Hippocampal formation (tissue), 2 donors: ENCODE data around the gene HNRNPUL1.
A peak's percentile ranks its signal among the peaks of the same experiment; 100 is the strongest.

Experiments used
- DNase-seq, 2 donors: peaks; one replicate each; lab custom pipeline; 2025; lab: John Stamatoyannopoulos, UW

The HNRNPUL1 gene

DNA sequence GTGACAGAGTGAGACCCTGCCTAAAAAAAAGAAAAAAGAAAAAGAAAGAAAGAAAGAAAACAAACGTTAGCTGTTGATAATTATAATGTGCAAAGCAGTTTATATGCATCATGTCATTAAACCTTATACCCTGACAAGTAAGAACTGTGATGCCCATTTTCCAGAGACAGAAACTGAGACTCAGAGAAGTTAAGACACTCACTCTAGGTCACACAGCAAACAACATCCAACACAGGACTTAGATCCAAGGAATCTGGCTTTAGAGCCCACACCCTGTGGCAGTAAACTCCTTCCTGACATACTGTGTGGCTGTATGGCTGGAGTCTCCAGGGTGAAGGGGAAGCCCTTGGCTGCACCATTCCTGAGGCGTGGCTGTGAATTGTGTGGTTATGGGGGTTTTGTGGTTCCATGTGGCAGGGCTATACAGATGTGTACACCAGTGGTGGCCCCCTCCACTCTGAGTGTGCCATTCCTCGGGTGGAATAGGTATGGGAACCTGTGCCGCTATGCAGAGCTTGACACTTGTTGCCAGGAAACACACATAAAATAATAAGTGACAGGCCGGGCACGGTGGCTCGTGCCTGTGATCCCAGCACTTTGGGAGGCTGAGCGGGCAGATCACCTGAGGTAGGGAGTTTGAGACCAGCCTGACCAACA, 29.5 kb upstream of the HNRNPUL1 start:
- DNase-seq, result no peak

DNA sequence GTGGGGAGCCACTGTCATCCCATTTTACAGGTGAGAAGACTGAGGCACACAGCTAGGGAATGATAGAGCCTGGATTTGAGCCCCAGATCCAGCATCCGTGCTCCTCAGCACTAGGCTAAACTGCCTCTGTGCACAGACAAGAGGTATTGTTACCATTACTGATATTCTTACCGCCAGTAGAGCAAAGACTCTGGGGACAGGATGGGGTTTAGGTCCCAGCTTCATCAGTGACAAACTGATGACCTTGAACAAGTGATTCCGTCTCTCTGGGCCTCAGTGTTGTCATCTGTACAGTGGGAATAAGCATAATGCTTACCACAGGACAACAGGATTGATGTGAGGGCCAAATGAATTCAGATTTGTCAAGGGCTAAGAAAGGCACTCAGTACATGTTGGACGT, 28.7 kb upstream of the HNRNPUL1 start:
- no peak for DNase-seq

DNA sequence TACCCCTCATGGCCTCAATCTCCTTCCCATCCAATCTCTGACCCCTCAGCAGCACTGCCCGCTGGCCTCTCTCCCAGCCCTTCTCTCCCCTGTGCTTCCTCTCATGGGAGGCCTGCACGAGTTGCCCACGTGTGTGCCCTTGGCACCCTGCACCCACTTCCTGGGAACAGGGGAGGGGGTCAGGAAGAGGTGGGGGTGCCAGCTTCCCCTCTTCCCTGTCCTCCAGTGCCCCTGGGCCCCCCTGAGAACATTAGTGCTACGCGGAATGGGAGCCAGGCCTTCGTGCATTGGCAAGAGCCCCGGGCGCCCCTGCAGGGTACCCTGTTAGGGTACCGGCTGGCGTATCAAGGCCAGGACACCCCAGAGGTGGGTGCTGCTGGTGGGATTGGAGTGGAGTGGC, 25.9 kb upstream of the HNRNPUL1 start:
- DNase-seq, result peak in 1 of 2 donors; percentile 12

DNA sequence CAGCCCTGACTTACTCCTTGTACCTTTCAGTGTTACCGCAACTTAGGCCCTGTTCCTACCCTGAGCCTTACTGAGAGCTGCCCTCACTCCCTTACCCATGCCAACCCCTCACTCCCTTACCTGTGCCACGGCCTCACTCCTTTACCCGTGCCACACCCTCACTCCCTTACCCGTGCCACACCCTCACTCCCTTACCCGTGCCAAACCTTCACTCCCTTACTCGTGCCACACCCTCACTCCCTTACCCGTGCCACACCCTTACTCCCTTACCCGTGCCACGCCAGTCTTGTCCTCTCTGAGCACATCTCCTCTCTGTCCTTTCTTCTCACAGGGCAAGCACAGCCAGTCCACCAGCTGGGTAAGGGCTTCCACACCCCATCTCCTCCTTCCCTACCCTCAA, 24.8 kb upstream of the HNRNPUL1 start:
- no peak for DNase-seq

DNA sequence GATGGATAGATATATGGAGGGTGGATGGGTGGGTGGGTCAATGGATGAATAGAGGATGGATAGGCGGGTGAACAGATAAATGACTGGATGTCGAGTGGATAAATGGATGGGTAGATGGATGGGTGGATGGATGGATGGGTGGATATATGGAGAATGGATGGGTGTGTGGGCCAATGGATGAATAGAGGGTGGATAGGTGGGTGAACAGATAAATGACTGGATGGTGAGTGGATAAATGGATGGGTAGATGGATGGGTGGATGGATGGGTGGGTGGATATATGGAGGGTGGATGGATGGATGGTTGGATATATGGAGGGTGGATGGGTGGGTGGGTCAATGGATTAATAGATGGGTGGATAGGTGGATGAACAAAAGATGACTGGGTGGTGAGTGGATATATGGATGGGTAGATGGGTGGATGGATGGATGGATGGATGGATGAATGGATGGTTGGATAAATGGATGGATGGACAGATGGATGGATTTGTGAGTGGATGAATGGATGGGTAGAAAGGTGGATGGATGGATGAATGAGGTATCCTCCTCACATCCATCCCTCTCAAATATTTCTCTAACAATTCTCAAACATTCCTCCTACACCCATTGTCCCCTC, 24.1 kb upstream of the HNRNPUL1 start:
- no peak for DNase-seq

DNA sequence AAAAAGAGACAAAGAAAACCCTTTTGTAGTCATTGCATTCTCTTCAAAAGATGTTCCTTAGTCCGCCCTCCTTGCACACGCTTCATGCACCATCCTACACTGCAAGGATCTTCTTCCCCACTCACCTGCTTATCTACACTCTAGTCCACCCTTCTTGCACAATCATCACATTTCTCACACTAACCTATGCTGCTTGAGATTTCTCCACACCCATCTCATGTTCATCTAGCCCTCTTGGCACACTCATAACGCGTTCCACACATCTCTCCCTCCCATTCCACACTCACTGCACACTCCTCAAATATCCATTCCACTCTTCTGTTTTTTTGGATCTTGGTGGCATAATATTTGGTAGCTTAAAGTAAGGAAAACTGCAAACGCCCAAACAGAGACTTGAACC, 22.3 kb upstream of the HNRNPUL1 start:
- DNase-seq, result no peak

DNA sequence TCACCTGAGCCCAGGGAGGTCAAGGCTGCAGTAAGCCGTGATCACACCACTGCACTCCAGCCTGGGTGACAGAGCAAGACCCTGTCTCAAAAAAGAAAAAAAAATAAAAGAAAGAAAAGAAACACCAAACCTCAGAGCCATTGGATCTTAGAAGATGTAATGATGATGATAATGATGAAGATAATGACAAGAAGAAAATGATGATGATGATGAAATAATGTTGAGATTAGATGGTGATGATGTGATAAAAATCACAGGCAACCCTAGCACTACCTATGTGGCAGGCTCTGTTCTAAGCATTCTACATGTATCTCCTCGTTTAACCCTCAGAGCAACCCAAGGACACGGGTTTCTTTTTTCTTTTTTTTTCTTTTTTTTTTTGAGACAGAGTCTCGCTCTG, 20.1 kb upstream of the HNRNPUL1 start:
- no peak for DNase-seq

DNA sequence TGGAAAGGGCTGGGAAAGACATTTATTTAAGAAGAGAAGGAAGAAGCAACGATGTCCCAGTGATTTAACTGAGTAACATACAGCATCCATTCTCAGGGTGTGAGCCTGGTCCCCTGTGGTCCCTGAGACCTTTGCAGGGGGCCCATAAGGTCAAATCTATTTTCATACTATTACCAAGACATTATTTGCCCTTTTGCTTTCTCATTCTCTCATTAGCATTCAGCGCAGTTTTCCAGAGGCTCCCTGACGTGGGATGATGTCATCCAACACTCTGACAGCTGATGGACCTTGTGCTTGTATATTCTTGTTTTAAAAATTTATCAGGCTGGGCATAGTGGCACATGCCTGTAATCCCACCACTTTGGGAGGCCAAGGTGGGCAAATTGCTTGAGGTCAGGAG, 18.3 kb upstream of the HNRNPUL1 start:
- no peak for DNase-seq

DNA sequence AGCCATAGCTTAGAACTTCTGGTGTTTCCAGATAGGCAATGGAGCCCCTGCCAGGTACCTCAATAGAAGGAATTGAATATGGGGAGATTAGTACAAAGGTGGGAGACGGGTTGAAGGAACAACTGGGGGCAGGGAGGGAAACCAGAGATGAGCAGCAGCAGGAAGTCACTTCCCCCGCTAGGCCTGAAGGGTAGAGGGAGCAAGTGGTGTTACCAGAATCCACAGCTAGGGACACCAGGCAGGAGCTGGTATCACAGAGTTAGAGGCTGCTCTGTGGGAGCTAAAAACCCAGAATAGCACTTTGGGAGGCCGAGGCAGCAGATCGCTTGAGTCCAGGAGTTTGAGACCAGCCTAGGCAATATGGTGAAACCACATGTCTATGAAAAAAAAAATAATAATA, 15.3 kb upstream of the HNRNPUL1 start:
- no peak for DNase-seq

DNA sequence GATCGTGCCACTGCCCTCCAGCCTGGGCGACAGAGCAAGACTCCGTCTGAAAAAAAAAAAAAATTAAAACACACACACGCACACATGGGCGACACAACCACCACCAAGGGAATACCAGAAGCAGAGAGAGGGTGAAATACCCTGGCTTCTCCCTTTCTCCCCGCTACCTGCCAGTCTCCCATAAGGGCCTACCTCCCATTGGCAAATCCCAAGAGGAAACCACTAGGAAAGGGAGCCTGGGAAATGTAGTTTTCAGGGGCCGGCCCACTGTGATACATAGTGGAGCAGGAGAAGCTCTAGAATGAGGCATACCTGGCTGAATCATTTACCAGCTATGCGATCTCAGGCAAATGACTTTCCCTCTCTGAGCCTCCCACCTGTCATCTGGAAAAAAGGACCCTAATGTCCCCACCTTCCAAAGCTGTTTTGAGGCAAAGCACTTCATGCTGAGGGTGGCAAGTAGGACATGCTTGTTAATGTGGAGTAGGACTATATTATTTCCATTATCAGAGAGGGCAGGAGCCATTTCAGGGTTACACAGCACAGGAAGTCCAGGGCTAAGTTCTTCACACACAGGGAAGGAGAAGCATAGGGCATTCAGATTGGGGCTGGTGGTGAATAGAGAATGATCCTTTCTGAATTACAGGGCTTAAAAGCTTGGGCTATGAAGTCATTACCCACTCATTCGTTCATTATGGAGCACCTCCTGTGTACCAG, 14.3 kb upstream of the HNRNPUL1 start:
- DNase-seq, result no peak

DNA sequence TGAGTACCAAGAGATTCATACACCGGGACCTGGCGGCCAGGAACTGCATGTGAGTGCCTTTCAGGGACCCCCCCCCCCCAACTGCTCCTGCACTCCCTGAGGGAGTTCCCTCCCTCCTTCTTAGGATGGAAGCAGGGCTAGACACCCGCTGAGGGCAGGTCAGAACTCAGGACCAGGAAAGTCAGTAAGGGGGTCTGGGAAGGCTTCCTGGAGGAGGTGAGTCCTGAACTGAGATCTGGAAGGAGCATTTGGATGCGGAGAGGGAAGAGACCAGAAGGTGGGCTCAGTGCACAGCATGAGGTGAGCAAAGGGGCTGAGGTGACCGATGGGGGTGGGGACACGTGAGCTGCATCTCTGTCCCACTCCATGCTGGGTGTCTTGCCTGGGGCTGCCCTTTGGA, 10.5 kb upstream of the HNRNPUL1 start:
- DNase-seq, result no peak

DNA sequence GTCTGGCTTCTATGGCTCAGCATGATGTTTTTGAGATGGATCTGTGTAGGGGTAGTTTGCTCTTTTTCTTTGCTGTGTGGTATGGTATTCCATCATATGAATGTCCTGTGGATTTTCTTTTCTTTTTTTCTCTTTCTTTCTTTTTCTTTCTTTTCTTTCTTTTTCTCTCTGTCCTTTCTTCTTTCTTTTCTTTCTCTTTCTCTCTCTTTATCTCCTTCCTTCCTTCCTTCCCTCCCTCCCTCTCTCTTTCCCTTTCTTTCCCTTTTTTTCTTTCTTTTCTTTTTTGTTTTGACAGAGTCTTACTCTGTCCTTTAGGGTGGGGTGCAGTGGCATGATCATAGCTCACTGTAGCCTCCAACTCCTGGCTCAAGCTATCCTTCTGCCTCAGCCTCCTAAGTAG, 9.0 kb upstream of the HNRNPUL1 start:
- no peak for DNase-seq

DNA sequence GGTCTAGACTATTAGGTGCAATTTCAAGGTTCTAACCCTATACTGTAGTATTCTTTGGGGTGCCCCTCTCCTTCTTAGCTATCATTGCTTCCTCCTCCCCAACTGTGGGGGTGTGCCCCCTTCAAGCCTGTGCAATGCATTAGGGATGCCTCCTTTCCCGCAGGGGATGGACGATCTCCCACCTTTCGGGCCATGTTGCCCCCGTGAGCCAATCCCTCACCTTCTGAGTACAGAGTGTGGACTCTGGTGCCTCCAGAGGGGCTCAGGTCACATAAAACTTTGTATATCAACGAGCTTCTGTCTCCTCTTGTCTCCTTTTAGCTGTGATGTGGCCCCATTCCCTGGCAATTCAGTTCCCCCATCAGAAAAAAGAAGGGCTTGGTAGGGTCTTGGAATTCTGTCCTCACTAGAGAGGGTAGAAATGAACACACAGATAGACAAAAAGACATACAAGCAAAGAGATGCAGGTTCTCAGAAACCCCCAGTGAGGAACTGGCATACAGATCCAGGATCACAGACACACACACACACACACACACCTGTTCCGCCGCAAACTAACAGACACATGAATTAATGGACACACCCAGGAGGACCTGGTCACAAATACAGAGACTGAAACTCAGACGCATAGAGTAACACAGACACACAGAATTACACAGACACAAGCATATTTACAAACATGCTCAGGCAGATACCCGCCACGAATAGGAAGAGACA, 2.5 kb upstream of the HNRNPUL1 start:
- DNase-seq, result no peak

DNA sequence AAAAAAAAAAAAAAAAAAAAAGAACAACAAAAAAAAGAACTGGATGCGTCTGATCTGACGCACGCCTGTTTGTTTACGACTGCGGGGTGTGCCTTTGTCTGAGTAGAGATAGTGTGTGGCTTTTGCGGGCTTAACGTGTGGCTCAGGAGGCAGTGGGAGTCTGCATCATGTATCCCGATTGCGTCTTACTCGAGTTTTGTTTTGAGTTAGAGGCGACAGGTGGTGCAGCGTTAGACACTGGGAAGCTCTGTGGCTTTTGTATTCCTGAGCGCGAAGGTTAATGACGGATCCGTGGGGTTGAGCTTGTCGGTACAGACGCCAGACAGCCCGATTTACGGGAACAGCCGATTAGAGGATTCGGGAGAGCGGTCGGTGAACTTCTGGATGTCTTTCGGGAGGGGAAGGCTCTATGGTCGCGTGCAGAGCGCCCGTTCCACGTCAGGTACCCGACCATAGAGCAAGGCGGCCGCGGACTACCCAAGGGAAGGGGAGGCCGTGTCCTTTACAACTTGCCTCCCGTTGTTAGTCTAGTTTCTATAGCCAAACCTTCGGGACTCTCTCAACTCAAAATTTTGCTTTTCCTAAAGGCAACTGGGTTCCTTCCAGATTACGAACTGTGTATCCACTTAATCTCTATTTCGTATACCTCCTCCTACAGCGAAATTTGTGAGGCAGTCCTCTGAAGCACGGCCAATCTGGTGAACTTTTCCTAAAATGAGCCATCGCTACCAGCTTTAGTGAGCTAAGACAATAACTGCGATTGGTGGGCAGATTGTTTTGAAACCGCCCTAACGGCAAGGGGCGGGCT, 926 bp upstream of the HNRNPUL1 start:
- peak; percentile 67 to 85 for DNase-seq

DNA sequence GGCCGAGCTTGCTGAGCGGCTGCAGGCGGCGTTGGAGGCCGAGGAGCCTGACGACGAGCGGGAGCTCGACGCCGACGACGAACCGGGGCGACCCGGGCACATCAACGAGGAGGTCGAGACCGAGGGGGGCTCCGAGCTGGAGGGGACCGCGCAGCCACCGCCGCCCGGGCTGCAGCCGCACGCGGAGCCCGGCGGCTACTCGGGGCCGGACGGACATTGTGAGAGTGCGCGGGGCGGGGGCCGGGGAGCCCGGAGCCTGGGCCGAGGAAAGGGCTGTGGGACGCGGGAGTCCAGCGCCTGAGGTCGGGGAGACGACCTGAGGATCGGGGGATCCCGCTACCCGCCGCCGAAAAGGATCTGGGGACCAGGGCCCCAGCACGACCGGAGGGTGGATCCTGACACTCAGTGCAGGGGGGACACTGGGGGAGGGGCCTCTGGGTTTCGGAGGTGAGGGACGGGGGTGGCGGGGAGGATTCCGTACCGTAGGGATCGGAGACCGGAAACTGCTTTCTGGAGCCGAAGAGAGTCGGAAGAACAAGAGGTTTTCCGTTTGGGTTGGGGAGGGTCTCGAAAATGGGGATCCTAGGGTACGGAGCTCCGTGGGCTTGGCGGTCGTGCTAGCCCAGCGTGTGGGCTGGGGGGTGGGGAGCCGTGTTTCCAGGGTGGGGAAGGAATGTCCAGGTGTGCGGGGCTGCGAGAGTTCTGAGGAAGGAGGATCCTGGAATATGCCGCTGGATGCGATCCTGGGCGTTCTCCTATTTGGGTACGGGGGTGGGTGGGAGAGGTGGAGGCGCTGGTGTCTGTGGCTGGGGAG, 616 bp downstream of the HNRNPUL1 start:
- no peak for DNase-seq

DNA sequence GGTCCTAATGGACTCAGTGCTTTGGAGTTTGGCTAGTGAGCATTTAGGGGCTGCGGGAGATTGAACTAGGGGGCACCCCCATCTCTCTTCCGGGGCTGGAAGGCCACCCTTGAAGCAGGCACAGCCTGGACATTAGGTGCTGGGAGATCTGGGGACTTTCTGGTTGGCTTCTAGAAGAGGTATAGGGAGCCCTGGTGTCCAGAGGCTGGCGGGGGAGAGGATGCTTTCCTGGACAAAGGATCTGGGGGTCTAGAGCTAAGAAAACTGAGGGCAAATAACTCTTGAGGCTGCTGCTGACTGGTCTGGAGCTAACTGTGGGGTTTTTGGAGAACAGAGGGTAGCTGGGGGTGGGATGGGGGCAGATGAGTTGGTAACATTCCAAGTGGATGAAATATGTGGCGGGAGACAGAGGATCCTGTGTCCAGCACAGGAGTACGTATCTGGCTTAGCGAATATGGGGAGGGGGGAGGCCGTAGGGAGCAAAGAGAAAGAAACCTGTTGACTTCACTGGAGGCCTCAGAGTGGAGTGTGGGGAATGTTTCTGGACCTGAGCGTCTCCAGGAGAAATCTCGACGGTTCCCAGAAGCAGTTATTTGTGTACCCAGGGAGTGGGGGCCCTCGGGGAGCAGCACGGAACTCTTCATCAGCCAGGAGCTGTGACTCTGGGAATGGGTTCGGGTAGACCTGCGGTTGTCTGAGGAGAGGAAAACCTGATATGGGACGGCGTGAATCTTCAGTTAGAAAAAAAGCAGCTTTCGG, 1.4 kb downstream of the HNRNPUL1 start:
- no peak for DNase-seq

DNA sequence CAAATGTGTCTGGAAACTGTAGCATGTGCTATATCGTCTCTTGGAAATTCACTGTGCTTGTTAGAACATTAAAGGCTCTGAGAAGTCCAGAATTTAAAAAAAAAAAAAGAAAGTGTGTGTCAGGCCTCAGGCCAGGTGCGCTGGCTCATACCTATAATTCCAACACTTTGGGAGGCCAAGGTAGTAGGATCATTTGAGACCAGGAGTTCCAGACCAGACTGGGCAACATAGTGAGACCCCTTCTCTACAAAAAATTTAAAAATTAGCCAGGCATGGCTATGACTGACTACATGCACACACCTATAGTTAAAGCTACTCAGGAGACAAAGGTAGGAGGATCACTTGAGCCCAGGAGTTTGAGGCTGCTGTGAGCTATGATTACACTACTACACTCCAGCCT, 4.9 kb downstream of the HNRNPUL1 start:
- no peak for DNase-seq

DNA sequence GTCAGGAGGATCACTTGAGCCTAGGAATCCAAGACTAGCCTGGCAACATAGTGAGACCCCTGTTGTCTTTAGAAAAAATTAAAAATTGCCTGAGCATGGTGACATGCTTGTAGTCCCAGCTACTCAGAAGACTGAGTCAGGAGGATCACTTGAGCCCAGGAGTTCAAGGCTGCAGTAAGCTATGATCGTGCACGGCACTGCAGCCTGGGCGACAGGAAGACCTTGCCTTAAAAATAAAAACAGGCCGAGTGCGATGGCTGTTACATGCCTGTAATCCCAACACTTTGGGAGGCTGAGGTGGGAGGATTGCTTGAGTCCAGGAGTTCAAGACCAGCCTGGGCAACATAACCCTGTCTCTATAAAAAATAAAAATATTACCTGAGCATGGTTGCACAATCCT, 5.4 kb downstream of the HNRNPUL1 start:
- no peak for DNase-seq

DNA sequence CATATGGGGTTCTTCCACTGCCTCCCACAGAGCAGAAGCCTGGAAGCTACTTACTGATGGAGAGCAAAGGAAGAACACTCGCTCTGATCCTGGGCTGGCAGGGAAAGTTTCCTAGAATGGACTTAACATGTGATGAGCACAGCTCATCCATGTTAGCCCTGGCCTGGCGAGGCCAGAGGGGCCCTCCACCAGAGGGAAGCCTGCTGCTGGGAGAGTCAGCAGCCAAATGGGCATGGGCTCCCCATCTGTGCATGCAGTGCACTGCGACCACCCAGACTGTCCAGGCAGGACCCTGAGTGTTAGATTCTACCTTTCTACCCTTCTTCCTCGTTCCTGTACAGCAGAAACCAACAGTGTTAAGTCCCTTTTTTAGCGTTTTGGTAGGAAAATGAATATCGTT, 8.9 kb downstream of the HNRNPUL1 start:
- no peak for DNase-seq

DNA sequence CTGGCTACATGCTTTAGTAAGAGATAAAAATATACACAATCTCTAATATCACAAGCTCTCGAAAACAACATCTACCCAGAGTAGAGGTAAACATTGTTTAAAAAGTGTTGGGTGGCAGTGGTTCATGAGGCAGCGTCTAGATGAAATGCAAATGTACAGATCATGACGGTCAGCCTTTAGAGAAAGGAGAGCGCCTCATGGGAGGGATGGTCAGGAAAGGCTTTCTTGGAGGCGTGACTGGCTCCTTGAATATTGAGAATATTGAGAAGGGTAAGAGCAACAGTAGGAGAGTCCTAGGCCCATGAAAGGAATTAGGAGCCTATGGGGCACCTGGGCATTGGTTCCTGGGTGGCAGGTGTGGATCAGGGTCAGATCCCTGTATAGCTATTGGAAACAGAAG, 10.6 kb downstream of the HNRNPUL1 start:
- DNase-seq, result no peak
